Gastrocnemius medialis (tissue), 4 donors: ENCODE data around the gene WSB1. TPM values are rescaled to one million over a fixed set of nuclear protein-coding genes. Genes with fewer than 3 reads are reported as not detected.
A peak's percentile ranks its signal among the peaks of the same experiment; 100 is the strongest.

ENCODE experiments used
- ATAC-seq, 2 donors: fragments of 150-250 bp; one replicate each; pipeline ENCODE4 v1.9.1; 2016
- DNase-seq, 2 donors: peaks; one replicate each; pipeline ENCODE4 v3.0.0-alpha.2; 2019
- H3K27ac ChIP-seq, 4 donors: fragments of 200-600 bp; sonication (generic); 1 replicate in 1 of 4; 2 replicates in 3 of 4; pipeline ENCODE4 v1.5.1; 2016 to 2018; ENCODE audit warnings: mild to moderate bottlenecking in 2 of 4, moderate library complexity in 1 of 4
- H3K27me3 ChIP-seq, 3 donors: fragments of 200-600 bp; sonication (generic) in 2 of 3; 1 replicate in 1 of 3; 2 replicates in 2 of 3; pipeline versions ENCODE4 v1.5.1 to v1.6.0; 2016 to 2019; ENCODE audit warnings: mild to moderate bottlenecking in 1 of 3, moderate library complexity in 1 of 3
- H3K36me3 ChIP-seq, 2 donors: fragments of 200-600 bp; sonication (generic) in 1 of 2; one replicate each; pipeline ENCODE4 v1.5.1; 2017 to 2018
- H3K4me1 ChIP-seq, 2 donors: fragments of 200-600 bp; sonication (generic) in 1 of 2; one replicate each; pipeline ENCODE4 v1.5.1; 2016 to 2017; ENCODE audit warnings: mild to moderate bottlenecking in 2 of 2
- H3K4me3 ChIP-seq, 4 donors: fragments of 200-600 bp; sonication (generic) in 3 of 4; 1 replicate in 1 of 4; 2 replicates in 3 of 4; pipeline ENCODE4 v1.5.1; 2016 to 2019; ENCODE audit warnings: mild to moderate bottlenecking in 2 of 4
- H3K9me3 ChIP-seq, 3 donors: fragments of 200-600 bp; sonication (generic) in 2 of 3; 1 replicate in 1 of 3; 2 replicates in 2 of 3; pipeline ENCODE4 v1.5.1; 2016 to 2019
- POLR2A ChIP-seq, 2 donors: fragments of 450-650 bp; IDR thresholded peaks; one replicate each; pipeline ENCODE4 v1.6.1; 2017; ENCODE audit warnings: antibody characterized with exemption in 2 of 2, mild to moderate bottlenecking in 2 of 2, moderate library complexity in 2 of 2
- in situ Hi-C, 4 donors: fragments of 200-750 bp; cut with MboI; loops; one replicate each; pipeline versions ENCODE4 v1.15.0 to v1.8.0; 2017; ENCODE audit warnings: low sequenced_read_pairs in 4 of 4
- intact Hi-C: fragments of 100-400 bp; cut with DNase I; formaldehyde crosslinking; loops from one replicate; pipeline ENCODE4 v1.15.1; 2023; ENCODE audit warnings: low total_unique reads
- total RNA-seq, 4 donors: library from RNA; depleted of rRNA; stranded (reverse); fragments of >200 nt; gene quantifications; one replicate each; pipeline versions ENCODE4 v1.1.0 to v1.2.3, GENCODE V29; 2016
- TF ChIP-seq, protein P1 (sequence below), 5 experiments: fragments of 450-650 bp in 3 of 5; fragments of 200-600 bp in 2 of 5; sonication (generic) in 2 of 5; IDR thresholded peaks in 4 of 5; conservative IDR thresholded peaks in 1 of 5; 1 replicate in 4 of 5; 2 replicates in 1 of 5; pipeline ENCODE4 v1.5.1; 2016 to 2019; ENCODE audit warnings: antibody characterized with exemption in 5 of 5, mild to moderate bottlenecking in 3 of 5, moderate library complexity in 3 of 5

The WSB1 gene
- total RNA-seq, 4 donors from 2014 or later = 15.8 to 48.1 (median 20.4) TPM

DNA sequence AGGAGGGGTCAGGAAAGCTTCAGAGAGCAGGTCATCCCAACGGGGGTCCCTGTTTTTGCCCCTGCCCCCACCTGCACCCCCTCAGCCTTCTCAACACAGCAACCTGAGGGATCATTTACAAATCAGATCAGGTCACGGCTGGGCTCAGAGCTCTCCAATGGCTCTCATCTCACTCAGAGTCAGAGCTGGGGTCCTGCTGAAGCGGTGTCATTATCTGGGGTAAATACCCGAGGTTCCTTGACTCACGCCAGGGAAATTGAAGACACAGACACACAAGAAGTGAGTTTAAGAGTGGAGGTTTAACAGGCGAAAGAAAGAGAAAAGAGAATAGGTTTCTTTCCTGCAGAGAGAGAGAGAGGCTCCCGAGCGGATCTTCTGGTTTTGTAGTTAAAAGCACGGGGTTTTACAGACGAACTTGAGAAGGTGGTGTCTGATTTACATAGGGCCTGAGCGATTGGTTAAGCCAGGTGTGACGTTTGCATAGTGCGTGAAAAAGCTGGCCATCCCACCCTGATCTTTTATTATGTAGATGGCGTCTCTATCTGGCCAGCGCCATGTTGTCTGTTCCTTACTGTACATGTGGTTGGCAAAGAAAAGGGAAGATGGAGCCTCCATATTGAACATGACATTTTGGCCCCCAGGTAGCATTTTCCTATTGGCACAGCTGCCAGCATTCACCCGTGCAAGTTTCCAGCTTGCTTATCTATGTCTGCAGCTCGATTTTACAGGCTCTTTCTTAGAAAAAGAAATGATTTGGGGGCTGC, 51.4 kb downstream of the WSB1 start:
- peaks cover 8 to 16% of the 10 kb centered on the region in 2 donors for H3K4me1 ChIP-seq
- ATAC-seq = no peak
- no peaks in the 10 kb centered on the region for H3K9me3 ChIP-seq
- H3K36me3 ChIP-seq = no peaks in the 10 kb centered on the region
- TF ChIP-seq, protein P1, sequence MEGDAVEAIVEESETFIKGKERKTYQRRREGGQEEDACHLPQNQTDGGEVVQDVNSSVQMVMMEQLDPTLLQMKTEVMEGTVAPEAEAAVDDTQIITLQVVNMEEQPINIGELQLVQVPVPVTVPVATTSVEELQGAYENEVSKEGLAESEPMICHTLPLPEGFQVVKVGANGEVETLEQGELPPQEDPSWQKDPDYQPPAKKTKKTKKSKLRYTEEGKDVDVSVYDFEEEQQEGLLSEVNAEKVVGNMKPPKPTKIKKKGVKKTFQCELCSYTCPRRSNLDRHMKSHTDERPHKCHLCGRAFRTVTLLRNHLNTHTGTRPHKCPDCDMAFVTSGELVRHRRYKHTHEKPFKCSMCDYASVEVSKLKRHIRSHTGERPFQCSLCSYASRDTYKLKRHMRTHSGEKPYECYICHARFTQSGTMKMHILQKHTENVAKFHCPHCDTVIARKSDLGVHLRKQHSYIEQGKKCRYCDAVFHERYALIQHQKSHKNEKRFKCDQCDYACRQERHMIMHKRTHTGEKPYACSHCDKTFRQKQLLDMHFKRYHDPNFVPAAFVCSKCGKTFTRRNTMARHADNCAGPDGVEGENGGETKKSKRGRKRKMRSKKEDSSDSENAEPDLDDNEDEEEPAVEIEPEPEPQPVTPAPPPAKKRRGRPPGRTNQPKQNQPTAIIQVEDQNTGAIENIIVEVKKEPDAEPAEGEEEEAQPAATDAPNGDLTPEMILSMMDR (IDR thresholded peaks at IDR 0.05 in 4 of 5, conservative IDR thresholded peaks at IDR 0.05 in 1 of 5) = no peak
- TF ChIP-seq POLR2A (IDR thresholded peaks at IDR 0.05) = no peak
- H3K27ac ChIP-seq = no peak overlapping the region
- H3K4me3 ChIP-seq = no peak overlapping the region
- no peak for DNase-seq
- in situ Hi-C loops (no loop called here), intact Hi-C loops (no loop called here)
- no peaks in the 10 kb centered on the region for H3K27me3 ChIP-seq

DNA sequence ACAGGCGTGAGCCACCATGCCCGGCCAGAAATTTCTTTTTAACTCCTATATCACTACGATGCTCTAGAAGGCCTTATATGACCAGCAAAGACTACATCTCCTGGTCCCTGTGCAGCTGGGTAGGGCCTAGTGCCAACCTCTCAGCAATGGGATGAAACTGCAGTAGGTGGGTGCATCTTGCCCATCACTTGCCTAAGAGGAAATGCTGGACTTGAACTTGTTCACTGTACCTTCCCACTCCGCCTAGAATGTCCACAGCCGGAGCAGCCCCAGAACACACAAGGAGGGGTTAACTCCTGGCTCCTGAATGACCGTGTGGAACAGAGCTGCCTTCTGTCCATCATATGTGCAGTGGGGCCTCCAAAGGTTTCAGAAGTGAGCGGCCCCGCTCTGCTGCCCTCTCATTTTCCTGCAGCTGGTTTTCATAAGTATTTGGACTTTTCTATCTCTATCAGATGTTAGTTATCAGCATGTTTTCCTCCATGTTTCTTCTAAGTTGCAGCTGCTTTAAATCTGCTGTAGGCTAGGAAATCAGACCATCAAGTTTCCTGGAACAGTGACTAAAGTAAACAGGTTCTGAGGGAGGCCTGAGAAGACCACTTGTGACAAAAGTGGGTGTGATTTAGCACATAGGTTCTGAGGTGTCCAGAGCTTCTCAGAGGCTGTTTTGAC, 52.5 kb downstream of the WSB1 start:
- no peak for TF ChIP-seq POLR2A (IDR thresholded peaks at IDR 0.05)
- TF ChIP-seq, protein P1 (IDR thresholded peaks at IDR 0.05 in 4 of 5, conservative IDR thresholded peaks at IDR 0.05 in 1 of 5) = no peak
- in situ Hi-C loops = no loop called here
- Histone ChIP-seq H3K36me3 (no peaks in the 10 kb centered on the region), H3K4me3 (no peak overlapping the region), H3K27me3 (no peaks in the 10 kb centered on the region), H3K9me3 (no peaks in the 10 kb centered on the region), H3K27ac (no peak overlapping the region), H3K4me1 (peaks cover 0 to 6% of the 10 kb centered on the region in 2 donors)
- DNase-seq (no peak), ATAC-seq (no peak)
- intact Hi-C loops = no loop called here

DNA sequence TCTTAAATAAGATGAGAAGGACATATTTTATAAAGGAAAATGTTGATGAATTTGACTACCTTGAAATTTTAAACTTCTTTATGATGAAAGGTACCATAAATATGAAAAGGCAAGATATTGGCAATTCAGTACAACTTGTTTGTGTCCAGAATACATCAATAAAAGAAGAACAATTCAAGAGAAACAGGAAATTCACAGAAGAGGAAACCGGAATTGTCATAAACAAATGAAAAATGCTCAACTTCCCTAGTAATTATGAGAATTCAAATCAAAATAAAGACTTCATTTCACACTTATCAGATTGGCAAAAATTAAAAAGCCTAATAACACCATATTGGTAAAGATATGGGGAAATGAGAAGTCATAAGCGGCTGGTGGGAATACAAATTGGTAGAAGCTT, 54.3 kb downstream of the WSB1 start:
- H3K27ac ChIP-seq = peak overlapping the region in 2 of 4 donors; percentile 46 to 64
- TF ChIP-seq, protein P1 (IDR thresholded peaks at IDR 0.05 in 4 of 5, conservative IDR thresholded peaks at IDR 0.05 in 1 of 5) = no peak
- TF ChIP-seq POLR2A (IDR thresholded peaks at IDR 0.05) = no peak

GRCh38 chr17:27349540-27350021, 55.7 kb downstream of the WSB1 start:
- Histone ChIP-seq H3K4me3 (peak overlapping the region in 1 of 4 donors; percentile 42), H3K36me3 (no peaks in the 10 kb centered on the region), H3K27me3 (no peaks in the 10 kb centered on the region), H3K9me3 (no peaks in the 10 kb centered on the region), H3K27ac (peak overlapping the region in 3 of 4 donors; percentile 49 to 68 (median 64)), H3K4me1 (peaks cover 11 to 20% of the 10 kb centered on the region in 2 donors)
- ATAC-seq (no peak), DNase-seq (no peak)
- in situ Hi-C loops (loop anchor here in 3 of 4 donors (5.0 to 25.0 kb wide), 6 partner anchors 113 to 538 kb away; partner anchors contain the start of genes KSR1 (in 2 of the 3) and LYRM9 (in 1 of the 3)), intact Hi-C loops (loop anchor here (5.0 kb wide), 1 partner anchor 223 kb away; no protein-coding TSS in a partner anchor)
- no peak for TF ChIP-seq POLR2A (IDR thresholded peaks at IDR 0.05)
- TF ChIP-seq, protein P1 (IDR thresholded peaks at IDR 0.05 in 4 of 5, conservative IDR thresholded peaks at IDR 0.05 in 1 of 5) = no peak

More for the DNA sequence above, 54.3 kb downstream of the WSB1 start:
- Histone ChIP-seq H3K4me1 (peaks cover 5 to 13% of the 10 kb centered on the region in 2 donors), H3K27me3 (no peaks in the 10 kb centered on the region), H3K4me3 (no peak overlapping the region), H3K36me3 (no peaks in the 10 kb centered on the region), H3K9me3 (no peaks in the 10 kb centered on the region)
- DNase-seq (no peak), ATAC-seq (no peak)
- intact Hi-C loops (no loop called here), in situ Hi-C loops (no loop called here)
